Fibroblast of skin of left quadriceps (primary cell): ENCODE data around the gene SBNO2.
"Not testable (repeated sequence)": the region's sequence is repeated elsewhere in the genome, so short reads cannot be mapped to it uniquely, and the experiment has no call there.

ENCODE experiments used
- DNase-seq, 2 experiments: peaks; one replicate each; pipeline ENCODE4 v3.0.0-alpha.2; 2013; ENCODE audit warnings: low read depth in 2 of 2

Gene SBNO2

DNA sequence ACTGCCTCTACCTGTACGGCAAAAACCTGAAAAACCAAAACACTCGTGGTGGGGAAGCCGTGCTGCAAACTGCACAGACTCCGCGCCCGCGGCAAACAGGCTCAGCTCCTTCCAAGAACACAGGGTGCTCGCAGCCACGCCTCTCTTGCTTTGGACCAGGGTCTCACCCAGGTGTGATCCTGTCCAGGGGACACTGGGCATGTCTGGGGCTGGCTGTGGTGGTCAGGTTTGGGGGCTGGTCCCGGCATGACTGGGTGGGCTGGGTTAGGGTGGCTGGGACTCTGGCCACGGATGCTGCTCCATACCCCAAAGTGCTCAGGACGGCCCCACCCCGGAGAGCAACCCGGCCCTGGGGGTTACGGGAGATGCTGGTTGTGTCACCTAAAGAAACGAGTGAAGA is 56.4 kb downstream of the SBNO2 start:
- DNase-seq: no peak

DNA sequence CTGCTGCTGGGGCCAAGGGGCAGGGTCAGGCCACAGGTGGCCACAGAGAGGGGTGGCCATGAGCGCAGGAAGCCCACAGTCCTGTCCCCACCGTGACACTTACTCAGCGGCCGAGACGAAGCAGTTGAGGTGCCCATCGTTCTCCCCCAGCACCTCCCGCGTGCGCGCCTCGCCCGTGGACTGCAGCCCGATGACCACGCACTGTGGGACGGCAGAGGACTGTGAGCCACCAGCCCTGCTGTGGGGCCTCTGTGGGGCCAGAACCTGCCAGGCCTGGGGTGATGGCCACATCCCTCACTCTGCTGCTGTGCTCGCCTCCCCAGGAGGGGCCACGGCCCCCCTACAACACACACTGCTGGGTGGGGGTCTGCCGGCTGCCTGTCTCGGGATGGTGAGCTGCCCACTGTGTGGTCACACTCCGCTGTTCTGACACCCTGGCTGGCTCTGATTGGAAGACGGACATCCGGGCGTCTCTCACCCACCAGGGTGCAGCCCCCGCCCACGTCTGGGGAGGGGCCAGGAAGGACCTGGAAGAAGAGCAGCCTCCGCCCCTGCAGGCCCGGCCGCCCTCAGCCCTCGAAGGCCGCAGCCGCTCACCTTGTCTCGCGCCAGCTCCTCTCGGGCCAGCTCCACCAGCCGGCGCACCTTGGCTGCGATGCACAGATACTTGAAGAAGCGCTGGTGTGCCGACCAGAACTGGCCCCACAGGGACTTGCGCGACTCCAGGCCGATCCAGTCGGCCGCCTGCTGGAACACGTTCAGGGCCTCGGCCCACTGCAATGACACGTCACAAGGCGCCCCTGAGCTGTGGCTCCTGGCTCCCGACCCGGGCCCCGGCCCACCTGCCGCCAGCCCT is 57.1 kb downstream of the SBNO2 start:
- no peak for DNase-seq

DNA sequence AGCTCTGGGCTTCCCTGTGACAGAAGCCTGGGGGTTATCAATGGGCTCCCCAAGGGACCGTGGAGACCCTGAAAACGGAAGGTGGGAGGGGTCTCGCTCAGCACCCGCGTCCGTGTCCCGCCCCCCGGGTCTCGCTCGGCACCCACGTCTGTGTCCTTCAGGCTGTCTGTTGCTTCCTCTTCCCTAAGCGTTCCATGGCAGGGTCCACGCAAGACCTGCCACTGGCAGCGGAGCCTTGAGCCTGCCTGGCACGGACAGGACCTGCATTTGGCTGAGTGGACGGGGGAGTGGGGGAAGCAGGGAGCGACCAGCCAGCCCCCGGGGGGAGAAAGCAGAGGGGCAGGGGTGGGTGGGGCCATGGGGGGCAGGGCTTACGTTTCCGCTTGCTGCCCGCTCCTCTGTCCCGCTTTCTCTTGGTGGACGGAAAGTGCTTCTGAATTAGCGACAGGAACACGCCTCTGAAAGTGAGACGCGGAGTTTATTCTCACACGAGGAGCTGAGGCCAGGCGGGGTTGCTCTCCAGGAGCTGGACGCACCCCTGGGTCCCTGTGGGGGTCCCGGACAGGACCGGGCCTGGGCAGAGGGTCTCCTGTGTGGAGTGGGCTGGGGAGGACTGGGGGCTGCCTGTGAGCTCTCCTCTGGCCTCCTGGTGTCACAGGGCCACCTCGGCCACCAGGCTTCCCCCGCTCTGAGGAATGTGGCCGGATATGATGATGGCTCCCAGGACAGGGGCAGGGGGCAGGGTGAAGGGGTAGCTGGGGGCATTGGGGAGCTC is 58.2 kb downstream of the SBNO2 start:
- DNase-seq: no peak

DNA sequence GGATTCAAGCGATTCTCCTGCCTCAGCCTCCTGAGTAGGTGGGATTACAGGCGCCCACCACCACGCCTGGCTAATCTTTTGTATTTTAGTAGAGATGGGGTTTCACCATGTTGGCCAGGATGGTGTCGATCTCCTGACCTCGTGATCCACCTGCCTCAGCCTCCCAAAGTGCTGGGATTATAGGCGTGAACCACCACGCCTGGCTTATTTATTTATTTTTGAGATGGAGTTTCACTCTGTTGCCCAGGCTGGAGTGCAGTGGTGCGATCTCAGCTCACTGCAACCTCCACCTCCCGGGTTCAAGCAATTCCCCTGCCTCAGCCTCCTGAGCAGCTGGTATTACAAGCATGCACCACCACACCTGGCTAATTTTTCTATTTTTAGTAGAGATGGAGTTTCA is 59.3 kb downstream of the SBNO2 start:
- not testable (repeated sequence) for DNase-seq

DNA sequence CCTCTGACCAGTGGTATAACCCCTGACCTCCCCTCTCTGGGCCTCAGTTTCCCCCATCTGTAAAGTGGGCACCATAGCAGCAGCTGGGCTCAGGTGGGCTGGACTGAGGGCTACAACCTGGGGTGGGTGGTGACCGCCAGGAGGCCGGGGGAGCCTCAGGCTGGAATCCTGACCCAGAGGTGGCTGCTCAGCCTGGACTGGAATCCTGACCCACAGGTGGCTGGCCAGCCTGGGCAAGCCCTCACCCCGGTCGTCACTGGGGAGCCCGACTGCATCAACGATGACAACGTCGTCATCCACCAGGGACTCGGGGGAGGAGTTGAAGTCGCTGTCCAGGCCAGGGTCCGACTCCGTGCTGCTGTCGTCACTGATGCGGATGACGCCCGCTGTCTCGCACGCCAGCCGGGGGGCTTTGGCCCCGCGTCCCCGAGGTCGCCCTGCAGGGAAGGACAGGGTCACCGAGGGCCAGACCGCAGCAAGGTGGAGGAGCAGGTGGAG is 60.0 kb downstream of the SBNO2 start:
- no peak for DNase-seq

DNA sequence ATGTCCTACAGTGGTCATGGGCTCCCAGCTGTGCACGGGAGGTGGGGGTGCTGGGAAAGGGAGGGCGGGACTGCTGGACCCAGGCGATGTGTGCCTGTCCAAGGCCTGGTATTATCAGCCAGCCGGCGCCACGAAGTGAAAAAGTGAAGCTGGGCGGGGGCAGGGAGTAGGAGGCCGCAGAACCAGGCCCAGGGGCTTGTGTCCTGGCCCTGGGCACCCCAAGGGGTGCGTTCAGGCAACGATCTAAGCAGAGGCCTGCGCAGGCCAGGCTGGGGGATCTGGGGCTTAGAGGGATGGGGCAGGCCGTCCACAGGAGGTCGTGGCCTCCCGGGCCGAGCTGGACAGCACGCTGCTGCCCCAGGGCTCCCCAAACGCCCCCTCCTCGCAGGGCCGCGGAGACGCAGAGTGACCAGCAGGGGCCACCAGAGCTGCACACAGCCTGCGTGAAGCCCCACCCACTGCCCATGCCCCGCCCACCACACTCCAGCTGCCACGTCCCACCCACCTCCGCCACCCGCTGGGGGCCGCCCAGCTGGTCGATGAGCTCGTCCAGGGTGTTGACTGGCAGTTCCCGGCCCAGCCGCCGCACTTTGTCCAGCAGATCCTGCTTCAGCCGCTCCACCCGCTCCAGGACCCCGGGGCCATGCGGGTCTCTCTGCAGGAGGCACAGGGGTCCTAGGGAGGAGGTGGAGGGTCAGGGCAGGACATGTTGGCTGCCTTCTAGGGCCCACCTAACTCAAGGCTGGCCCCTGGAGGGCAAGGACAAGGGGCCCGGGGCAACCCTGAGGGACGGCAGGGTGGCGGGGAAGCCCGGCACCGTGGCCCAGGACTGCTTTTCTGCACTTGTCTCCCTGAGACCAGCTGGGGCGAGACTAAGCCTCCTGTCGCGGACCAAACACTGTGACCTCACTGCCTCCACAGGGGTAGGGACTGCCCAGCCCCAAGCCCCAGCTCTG is 60.8 kb downstream of the SBNO2 start:
- peak; percentile 77 to 78 for DNase-seq

DNA sequence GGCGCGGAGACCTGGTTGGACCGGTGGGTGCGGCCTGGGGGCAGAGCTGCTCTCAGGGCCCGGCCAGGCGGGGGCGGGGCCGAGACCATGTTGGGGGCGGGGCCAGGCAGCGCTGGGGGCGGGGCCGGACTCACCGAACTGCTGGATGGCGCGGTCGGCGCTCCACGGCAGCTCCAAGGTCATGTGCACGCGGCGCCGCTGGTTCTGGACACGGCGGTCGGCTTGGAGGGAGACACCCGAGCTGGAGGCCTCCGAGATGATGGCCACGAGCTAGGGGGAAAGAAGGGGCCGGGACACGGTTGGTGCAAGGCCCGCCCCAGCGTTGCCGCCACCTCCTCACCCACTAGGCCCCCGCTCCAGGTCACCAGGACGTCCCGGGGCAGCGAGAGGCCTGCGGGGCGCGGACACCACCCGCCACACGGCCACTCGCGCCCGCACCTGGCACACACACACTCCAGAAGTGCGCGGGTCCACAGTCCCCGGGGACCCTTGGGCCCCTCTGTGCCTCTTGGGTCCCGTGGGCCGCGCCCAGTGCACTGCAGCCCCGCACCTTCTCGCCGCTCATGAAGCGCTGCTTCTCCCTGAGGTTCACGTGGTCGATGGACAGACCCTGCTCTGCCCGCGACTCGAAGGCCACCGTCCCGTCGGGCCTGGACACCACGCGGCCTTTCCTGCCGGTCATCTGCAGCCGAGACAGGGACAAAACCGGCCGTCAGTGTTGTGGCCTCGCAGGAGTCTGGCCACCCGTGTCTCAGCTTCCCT is 61.6 kb downstream of the SBNO2 start:
- DNase-seq: no peak

DNA sequence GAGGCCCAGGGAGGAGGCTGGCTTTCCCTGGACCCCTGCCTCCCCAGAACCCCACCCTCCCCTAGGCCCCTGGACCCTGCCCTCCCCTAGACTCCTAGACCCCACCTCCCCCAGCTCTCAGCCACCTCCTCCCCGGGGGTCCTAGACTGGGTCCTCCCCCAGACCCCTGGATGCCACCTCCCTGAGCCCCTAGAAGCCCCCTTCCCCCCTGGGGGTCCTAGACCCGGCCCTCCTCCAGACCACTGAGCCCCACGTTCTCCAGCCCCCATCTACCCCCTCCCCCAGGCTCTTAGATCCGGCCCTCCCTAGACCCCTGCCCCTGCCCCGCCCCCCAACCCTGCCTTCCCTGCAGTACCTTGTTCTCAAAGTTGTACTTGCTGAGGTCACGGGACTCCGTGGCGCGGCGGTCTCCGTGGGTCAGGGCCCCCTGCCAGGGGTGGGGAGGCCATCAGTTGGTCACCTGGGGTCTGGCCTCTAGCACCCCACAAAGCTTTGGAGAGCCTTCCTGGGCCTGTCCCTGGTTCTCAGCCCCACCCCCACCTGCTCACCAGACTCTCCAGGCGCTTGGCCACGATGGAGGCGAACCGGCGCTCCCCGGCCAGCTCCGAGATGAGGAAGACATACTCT is 62.3 kb downstream of the SBNO2 start:
- no peak for DNase-seq

DNA sequence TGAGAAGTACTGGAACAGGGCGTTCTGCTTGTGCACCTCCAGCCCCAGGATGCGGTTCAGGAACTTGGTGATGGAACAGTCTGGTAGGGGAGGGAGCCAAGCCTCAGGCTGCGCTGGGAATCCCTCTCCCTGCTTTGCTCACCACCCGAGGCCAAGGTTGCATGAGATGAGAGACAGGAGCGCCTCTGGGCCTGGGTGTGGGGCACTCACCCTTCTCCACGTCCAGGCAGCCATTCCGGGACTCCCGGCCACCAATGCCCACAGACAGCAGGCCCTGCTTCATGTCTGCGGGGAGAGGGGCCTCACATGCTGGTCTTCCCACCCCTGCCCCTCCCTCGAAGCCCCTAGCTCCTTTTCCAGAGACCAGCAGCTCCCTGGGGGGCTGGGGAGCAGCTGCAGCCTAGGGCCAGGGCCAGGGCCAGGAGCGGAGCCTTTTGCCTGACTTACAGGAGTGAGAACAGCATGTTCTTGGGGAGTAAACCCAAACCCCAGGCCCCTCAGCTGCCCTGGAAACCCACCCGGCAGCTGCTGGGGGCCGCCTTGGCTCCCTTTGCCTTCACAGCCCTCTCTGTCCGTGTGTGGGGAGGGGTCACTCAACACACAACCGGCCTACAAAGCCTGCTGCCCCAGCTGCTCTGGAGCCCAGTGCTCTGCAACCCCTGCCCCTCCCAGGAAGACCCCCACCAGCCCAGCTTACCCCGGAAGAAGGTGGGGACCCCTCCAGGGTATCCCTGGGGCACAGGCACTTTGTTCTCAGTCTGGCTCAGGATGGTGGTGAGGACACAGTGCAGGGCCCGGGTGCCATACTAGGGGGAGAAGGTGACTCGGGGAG is 63.0 kb downstream of the SBNO2 start:
- DNase-seq: no peak

DNA sequence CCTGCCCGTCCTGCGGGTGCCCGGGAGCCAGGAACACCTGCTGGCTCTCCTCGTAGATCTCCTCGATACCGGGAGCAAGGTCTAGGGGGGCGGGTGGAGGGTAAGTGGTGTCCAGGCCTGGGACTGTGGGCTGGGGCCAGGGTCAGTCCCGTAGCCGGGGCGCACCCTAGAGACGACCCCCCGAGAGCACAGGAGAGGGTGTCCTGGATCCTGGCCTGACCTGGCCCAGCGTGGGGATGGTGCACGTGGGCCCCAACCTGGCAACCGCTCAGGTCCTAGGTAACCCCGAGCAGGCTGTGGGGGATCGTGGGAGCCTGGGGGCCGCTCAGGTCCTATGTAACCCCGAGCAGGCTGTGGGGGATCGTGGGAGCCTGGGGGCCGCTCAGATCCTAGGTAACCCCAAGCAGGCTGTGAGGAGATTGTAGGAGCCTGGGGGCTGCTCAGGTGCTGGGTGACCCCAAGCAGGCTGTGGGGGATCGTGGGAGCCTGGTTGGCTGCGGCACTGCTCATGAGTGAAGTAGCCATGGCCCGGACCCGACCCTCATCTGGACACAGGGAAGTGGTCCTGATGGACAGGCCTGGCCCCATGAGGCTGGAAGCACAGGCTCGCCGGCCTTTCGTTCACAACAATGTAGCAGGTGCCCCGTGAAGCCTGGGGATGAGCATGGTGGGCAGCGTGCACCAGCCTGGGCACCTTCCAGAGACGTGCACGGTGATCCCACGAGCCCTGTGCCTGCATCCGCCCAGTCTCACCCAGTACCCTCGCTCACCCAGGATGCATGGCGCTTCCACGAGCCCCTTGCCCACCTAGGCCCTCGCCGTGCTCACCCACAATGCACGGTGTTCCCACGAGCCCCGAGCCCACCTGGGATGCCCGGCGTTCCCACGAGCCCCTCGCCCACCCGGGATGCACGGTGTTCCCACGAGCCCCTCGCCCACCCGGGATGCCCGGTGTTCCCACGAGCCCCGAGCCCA is 64.1 kb downstream of the SBNO2 start:
- DNase-seq: no peak

DNA sequence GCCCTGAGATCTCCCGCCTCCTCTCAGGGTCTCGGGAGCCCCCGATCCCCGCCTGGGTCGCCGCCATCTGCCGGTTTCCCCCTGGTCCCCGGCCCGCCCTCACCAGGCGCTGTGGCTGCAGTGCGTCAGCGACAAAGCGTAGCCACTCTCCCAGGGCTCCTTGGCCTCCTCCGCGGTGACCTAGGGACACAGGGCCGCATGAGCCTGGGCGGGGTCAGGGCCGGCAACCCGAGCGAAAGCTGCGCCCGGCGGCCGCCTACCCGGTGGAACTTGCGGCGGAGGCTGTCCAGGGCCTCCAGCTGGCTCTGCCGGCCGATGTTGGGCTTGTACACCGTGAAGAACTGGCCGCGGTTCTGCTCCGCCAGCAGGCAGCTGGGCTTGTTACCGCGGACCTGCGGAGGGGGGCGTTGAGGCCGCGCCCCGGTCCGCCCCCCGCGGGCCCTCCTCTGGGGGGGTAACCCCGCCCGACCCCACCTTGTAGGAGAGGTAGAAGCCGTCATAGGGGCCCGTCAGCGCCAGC is 65.0 kb downstream of the SBNO2 start:
- DNase-seq: no peak

DNA sequence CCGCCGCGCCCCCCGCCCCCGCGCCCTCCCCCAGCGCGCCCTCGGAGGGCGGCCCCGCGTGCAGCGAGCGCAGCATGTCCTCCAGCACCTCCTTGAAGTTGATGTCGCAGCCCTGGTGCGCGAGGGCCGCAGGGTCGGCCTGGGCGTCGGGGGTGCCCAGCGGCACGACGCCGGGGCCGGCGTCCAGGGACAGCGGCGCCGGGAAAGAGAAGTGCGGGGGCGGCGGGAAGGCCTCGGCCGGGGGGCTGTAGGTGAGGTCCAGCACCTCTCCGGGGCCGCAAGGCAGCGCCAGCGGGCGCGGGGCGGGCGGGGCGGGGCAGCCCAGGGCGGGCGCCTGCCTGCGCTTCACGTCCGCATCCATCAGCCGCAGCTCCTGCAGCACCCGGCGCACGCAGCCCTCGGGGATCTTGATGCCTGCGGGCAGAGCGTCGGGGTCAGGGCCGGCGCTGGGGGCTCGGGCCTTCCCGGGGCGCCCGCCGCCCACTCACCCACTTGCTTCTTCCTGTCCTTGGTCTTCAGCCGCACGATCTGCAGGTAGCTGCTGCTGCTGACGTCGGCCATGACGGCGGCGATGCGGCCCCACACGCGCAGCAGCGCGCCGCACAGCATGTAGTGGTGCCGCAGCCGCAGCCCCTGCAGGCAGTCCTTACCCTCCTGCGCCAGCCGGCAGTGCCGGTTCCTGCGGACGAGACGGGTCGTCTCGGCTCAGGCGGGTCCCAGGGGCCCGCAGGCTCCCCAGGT is 65.6 kb downstream of the SBNO2 start:
- no peak for DNase-seq

DNA sequence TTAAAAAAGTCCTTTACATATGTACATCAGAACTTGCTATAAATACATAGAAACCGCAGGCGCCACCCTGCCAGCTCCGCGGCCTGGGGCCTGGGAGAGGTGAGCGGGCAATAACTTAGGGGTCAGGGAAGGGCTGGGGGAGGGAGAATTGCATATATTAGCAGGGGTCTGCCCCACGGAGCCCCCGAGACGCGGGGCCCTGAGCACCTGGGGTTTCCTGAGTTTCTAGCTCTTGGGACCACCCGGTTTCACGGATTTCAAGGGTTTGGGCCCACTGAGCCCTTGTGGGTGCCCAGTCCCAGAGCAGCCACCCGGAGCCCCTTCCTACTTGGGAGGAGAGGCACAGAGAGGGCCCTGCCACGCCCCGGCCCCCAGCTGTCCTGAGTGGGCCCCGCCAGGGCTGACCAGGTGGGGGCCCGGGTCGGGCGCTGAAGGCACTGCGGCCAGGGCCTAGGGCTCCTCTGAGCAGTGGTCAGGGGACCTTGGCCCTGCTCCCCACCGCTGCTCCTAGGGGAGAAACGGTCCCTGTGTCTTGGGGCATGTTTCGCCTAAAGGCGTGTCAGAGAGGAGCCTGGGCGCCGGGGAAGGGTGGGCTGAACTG is 66.3 kb downstream of the SBNO2 start:
- DNase-seq: no peak

DNA sequence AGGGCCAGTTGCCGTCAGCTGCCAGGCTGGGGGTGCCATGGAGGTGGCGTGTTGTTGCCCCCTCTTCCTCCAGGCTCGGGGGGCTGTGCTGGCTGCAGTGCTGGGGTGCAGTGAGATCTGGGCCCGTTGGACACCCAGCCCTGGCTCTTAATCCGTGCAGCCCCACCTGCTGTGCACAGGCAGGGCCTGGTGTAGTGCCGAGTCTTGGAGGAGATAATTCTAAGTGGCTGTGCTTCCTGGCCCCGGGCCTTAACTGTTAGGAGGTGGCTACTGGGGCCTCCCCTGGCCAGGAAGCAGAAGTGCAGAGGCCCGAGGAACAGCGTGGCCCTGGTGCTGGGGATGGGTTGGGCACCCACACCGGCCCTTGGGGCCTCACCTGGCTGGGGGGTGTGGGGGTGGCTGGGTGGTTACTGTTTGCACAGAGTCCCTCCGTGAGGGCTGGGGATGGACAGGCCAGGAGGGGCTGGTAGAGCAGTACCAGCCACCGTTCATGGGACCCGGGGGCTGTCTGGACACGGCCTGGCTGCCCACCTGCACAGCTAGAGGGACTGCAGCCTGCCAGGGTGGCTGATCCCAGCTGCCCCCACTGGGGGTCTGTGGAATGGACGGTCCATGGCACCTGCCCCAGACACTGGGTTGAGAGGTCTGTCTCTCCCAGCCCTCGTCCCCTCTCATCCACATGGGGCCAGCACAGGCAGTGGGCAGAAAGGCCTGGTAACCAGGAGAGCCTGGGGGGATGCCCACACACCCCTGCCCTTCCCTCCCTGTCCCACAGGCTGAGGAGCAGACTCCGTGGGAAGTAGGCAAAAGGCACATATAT is 67.0 kb downstream of the SBNO2 start:
- DNase-seq: no peak

DNA sequence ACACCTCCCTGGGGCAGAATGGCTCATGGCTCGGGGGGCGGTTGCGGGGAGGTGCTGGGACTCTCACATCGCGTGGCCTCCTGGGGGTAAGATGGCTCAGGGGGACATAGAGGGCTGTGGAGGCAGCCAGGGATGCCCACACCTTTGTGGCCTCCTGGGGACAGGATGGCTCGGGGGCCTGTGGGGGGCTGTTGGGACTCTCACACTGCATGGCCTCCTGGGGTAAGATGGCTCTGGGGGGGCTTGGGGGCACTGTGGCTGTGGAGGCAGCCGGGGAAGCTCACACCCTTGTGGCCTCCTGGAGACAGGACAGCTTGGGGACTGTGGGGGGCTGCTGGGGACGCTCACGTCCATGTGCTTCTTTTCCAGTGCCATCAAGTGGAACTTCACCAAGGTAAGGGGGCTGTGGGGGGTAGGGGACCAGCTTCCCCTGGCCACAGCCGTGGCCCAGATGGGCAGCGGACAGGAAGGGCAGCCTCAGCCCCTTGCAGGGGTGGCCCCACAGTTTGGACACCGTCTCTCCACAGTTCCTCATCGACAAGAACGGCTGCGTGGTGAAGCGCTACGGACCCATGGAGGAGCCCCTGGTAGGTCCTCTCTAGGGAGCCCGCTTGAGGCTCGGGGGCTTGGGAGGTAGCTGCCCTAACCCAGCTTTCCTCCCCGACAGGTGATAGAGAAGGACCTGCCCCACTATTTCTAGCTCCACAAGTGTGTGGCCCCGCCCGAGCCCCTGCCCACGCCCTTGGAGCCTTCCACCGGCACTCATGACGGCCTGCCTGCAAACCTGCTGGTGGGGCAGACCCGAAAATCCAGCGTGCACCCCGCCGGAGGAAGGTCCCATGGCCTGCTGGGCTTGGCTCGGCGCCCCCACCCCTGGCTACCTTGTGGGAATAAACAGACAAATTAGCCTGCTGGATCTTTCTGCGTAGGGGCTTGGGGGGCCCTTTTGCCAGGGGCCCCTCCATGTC is 67.9 kb downstream of the SBNO2 start:
- no peak for DNase-seq
